NOMO-1 treated with dmso at 0.1 percent for 144 hours (cell line): Measurements from ENCODE around the gene HNF1B.

Experiments used
- DNase-seq: peaks from one replicate; lab custom pipeline; 2025; ENCODE audit not compliant: unreplicated experiment; lab: John Stamatoyannopoulos, UW

The HNF1B gene

DNA sequence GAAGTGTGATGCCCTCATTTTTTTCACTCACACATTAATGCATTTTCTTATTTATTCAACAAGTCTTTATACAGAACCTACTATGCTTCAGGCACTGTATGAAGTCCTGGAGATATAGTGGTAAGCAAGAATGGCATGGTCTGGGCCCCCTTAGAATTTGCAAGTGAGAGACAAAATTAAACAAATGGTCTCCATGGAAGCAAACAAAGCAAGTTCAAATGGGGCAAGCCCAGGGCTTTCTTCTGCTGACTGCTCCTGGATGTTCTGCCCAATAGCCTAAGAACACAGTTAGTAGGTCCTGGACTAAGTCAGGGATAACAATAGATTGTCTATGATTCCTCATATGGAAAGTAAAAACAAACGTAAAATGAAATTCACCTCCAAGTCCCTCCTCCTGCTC lies 70.3 kb downstream of the HNF1B start:
- DNase-seq, result no peak

DNA sequence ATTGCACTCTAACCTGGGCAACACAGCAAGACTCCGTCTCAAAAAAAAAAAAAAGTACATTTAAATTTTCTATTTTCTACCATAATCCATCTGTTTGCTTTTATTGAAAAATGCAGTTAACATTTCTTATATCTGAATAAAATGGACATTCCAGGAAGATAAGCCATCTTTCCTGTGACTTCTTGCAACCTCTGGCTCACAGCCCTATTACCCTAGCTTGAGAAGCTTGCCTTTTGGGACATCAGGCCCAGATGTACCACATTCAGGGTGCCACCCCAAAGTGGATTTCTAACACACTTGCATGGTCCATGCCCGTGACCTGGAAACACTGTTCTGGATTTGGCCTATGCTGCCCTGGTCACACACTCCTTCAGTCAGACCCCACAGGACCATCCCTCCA lies 71.5 kb downstream of the HNF1B start:
- DNase-seq, result no peak

GRCh38 chr17:37672548-37673078 lies 72.2 kb downstream of the HNF1B start:
- no peak for DNase-seq

DNA sequence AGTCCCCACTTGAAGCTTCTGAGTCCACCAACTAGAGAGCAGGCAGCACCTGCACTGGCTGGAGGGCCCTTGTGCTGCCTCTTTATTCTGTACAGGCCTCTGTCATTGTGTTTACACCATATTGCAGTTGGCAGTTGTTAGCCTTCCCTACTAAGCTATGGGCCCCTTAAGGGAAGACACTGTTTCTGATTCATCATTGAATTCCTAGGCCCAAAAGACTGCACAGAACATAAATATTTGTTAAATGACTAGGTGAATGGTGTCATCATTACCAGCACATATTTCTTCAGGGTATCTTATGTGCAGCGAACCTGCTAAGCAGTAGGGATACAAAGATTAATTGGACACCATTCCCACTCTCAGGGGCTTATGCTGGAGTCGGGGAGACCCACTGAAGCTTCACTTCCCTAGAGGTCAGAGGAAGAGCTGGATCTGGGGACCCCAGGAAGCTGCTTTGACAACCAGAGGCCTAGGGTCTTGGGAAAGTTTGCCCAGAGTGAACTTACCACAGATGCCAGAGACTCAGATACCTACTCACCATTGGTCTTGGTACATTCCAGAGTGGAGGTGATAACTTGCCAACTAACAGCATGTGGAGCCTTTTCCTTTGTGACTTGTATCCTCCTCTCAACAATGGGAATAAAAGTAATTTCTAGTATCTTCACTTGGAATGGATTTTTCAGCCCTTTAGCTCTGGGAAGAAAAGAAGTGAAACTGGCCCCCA lies 72.9 kb downstream of the HNF1B start:
- DNase-seq, result no peak

DNA sequence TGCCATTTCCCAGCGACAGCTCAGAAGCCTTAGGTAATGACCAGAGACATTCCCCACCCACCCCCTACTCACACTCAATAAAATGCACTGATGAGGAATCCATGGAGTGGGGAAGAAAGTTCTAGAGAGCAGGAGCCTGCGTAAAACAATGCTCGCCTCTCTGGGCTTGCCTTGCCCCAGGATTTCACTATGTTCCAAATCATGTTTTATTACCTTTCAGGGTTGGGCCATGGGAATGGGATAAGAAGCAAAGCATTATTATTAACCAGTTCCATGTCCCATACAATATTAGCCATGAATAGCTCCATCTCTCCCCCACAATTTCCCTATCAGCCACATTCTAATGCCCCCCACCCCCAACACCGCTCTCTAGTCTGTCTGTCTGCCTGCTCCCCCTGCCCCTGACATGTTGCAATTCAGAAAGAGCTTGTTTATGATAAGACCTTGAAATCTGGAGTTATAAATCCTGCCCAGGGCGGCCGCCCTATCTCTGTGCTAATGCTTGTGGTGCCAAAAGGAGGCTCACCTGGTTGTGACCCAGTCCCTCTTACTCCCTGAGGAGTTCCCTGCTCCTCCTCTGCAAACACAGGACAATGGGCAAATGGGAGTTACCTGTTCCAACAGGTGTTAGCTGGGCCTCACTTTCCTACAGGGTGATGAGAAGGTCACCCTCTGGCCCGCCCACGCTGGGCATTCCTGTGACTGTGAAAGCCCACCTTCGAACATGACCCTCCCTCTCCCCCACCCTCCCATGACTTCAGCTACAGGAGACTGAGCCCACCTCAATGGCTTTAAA lies 73.6 kb downstream of the HNF1B start:
- no peak for DNase-seq

GRCh38 chr17:37667039-37667438 lies 77.8 kb downstream of the HNF1B start:
- no peak for DNase-seq

- DNase-seq, result no peak
Observed at GRCh38 chr17:37664214-37664613, 80.6 kb downstream of the HNF1B start.

- no peak for DNase-seq
Observed at GRCh38 chr17:37662353-37662752, 82.5 kb downstream of the HNF1B start.

DNA sequence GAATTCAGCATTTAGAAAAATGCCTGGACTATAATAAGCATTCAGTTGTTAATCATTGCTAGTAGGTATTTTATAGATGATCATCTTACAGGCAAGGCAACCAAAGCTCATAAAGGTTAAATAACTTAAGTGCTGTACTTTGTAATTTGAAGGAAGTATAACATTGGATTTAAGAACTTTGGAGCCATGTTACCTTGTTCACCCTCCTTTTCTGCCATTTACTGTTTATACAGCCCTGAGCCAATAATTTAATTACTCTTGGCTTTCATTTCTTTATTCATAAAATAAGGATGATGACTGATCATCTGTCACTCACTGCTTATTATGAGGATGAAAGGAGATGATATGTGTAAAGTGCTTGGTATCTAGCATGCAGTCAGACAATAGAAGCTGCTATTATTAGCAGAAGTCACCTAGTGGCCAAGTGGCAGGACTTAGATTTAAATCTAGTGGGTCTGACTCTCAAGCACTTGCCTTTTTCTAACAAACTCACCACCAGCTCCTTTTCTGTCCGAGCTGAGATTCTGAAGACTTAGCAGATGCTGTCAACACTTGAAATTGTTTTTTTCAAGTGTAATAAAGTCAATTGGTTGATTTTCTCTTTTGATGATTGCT lies 83.4 kb downstream of the HNF1B start:
- no peak for DNase-seq

DNA sequence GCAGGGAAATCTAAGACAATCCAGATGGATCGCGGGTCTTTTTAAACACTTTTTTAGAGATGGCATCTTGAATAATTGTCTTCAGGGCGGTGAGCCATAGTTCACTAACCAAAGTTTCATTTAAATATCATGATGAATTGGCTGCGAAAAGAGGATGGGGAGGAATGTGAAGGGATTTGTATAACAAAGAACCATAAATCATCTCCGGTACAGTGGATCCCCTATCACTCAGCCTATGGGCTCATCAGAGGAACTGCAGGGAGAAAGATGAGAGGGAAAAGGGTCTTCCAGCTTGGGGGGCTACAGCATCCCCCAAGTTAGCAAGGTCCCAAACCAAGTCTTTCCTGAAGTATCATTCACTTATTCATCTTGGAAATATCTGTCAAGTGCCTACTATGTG lies 84.9 kb downstream of the HNF1B start:
- DNase-seq, result no peak

DNA sequence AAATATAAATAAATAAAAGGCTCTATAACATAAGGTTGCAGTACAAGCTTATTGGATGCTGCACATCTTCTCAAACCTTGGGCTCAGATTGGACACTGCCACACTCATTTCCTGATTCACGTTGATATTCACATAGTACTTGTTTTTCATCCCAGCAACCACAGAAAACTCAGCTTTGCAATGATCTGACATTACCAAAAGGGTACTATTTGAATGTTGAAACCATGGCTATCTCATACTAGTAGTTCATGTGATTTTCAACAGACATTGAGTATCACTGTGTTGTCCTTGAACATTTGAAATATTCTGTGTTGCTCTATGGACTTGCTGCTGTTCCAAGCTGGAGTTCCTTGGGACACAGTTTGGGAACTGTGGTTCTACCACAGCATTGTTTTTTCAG lies 87.7 kb downstream of the HNF1B start:
- no peak for DNase-seq

DNA sequence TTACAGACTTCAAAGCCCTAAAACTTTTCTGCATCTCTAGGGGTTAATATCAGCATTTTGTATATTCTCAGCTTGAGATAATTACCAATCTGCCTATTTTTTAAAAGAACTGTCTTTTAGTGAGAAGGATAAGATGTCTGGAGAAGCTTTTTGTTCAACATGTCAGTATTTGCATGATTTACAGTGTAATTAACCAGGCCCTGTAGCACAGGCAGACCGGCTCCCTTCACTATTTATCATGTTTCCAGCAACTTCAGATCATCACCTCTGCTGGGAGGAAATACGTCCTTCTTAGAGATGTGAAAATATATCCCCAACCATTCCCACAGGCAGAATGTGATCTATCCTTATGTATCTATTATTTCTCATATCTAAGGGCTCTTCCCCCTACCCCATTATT lies 93.0 kb downstream of the HNF1B start:
- DNase-seq, result no peak

- DNase-seq, result no peak
Observed at GRCh38 chr17:37650419-37651003, 94.3 kb downstream of the HNF1B start.

DNA sequence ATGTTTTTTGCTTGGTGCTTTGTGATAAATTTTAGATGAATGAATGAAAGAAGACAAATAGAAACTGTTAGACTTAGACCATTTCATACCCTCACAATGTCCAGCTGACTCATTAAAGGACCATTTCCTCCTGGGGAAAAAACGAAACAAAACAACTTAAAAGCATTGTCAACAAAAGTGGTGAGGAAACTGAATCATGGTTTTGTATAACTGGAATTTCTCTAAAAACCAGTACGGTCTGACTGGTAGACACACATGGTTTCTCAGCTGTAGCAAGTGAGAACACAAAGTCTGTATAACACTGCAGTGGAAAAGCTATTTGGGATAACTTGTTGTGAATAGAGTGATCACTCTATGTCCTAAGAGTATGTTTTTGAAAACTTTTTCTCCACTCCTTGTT lies 96.3 kb downstream of the HNF1B start:
- no peak for DNase-seq

DNA sequence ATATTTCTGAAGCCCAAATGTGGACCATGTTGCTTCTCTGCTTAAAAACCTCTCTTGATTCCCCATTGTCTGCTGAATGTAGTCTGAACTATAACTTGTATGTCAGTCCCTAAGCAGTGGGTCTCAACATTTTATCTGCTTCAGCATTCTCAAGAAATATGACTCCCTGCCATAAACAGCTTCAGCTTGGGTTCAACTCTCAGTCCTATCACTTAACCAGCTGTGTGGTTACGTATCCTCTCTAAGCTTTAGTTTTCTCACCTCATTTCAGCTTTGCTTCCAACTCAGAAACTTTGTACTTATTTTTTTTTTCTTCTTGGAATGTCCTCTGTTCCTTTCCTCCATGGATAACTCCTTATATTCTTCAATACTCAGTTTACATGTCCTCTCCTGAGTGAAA lies 97.0 kb downstream of the HNF1B start:
- no peak for DNase-seq

GRCh38 chr17:37643869-37644268 lies 101.0 kb downstream of the HNF1B start:
- no peak for DNase-seq

DNA sequence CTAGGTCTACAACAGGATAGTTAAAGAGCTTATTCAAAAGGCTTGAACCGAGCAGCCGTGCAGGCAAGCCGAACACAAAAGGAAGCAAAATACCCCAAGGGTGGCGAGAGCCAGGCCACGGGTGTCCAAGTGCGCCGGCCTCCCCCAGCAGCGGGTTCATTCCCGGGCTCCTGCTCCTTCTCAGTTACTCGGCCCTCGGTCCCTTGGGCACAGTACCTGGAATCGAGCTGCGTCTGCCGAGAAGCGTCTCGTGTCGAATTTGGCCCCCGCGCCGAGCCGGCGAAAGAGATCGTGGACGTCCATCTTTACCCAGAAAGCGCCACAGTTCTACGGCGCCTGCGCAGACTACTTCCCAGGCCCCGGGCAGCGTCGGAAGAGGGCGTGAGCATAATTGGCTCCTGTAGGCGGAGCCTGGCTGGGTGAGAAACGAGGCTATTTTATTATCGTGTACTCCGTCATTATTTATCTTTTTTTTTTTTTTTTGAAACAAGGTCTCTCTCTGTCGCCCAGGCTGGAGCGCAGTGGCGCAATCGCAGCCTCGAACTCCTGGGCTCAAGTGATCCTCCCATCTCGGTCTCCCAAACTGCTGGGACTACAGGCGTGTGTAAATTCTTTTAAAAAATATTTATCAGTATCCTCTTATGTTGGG lies 101.6 kb downstream of the HNF1B start, which contains the start of gene DDX52:
DDX52 (minus strand) TSS at position 329 of the 649 bp plus-strand sequence; CDS start at position 303, 26 bp downstream.
- peak; percentile 80 for DNase-seq

DNA sequence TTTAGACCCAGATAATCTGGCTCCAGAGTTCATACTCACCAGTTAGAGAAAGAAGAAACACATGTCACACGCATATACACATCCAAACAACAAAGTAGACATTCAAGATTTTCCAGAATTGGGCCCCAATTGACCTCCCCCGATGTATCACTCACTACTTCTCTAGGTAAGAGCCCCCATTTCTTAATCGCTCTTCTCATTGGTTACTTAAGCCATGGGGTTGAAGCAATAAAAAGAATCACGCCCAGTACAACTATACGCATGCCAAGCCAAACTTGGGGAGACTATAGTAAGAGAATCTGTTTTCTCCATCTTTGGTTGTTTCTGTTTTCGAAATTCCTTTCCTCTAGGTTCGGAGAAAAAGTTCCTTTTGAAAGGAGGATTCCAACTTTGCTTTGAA lies 102.2 kb downstream of the HNF1B start:
- DNase-seq, result no peak

DNA sequence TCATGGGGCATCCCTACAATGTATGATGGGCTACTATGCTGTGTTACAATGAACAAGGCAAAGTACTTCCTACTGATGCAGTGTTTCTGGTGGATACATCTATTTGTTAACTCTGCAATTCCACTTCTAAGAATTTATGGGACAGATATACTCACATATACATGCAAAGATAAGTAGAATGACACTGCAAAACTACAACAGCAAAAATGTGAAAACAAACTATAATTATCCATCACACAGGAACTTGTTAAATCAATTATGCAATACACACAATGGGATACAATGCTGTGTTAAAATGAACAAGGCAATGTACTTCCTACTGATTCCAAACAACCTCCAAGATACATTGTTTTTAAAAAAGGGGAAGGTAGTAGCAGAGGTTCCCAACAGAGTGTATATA lies 104.8 kb downstream of the HNF1B start:
- DNase-seq, result no peak

GRCh38 chr17:37637956-37638355 lies 106.9 kb downstream of the HNF1B start:
- DNase-seq, result no peak
